ENCODE measurements around the gene IGFLR1. TPM values are rescaled to one million over a fixed set of nuclear protein-coding genes. Genes with fewer than 3 reads are reported as not detected.

IGFLR1 gene
- total RNA-seq, 1 donor from 2014 or later, result 3.8 TPM

DNA sequence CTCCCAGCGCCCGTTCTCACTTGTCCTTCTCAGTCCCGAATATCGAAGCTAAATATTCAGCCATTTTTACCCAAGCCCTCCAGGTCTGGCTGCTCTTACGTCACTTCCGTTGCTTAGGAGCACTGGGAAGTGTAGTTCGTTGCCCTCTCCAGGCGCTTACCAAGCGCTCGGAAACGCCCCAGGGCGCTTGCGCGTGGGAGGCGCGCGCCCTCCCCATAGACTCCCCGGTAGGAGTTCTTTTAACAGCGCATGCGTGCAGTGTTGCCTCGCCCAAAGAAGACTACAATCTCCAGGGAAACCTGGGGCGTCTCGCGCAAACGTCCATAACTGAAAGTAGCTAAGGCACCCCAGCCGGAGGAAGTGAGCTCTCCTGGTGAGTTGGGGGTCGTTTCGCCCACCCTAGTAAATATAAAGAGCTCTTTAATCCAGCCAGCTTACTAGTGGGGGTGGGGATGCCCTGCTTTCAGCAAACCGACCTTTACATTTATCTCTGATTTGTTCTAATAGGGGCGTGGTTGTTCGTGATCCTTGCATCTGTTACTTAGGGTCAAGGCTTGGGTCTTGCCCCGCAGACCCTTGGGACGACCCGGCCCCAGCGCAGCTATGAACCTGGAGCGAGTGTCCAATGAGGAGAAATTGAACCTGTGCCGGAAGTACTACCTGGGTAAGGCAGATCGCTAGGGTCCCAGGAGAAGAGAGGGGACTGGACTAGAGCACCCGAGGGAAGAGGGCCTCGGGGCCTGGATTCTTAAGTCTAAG, 3.3 kb upstream of the IGFLR1 start, which contains the start of the genes PSENEN and U2AF1L4:
TSS of gene PSENEN (plus strand) at position 324 of the 759 bp plus-strand sequence. CDS start at position 604, 280 bp downstream.
TSS of gene U2AF1L4 (minus strand) at position 91 of the 759 bp plus-strand sequence. CDS start at position 64, 27 bp downstream.
- Mint-ChIP-seq H3K27ac (peak within 1 kb of the TSS; percentile 100), H3K9me3 (no peaks in the 10 kb centered on the region), H3K27me3 (no peaks in the 10 kb centered on the region), H3K4me3 (peak within 1 kb of the TSS; percentile 99), H3K36me3 (no peaks in the 10 kb centered on the region), H3K4me1 (ENCODE audit: unreplicated experiment) (peaks cover 30% of the 10 kb centered on the region)
- TF ChIP-seq, protein P1, sequence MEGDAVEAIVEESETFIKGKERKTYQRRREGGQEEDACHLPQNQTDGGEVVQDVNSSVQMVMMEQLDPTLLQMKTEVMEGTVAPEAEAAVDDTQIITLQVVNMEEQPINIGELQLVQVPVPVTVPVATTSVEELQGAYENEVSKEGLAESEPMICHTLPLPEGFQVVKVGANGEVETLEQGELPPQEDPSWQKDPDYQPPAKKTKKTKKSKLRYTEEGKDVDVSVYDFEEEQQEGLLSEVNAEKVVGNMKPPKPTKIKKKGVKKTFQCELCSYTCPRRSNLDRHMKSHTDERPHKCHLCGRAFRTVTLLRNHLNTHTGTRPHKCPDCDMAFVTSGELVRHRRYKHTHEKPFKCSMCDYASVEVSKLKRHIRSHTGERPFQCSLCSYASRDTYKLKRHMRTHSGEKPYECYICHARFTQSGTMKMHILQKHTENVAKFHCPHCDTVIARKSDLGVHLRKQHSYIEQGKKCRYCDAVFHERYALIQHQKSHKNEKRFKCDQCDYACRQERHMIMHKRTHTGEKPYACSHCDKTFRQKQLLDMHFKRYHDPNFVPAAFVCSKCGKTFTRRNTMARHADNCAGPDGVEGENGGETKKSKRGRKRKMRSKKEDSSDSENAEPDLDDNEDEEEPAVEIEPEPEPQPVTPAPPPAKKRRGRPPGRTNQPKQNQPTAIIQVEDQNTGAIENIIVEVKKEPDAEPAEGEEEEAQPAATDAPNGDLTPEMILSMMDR (conservative IDR thresholded peaks at IDR 0.05), result no peak
- DNase-seq (ENCODE audit: extremely low spot score, unreplicated experiment), result peak; percentile 97

DNA sequence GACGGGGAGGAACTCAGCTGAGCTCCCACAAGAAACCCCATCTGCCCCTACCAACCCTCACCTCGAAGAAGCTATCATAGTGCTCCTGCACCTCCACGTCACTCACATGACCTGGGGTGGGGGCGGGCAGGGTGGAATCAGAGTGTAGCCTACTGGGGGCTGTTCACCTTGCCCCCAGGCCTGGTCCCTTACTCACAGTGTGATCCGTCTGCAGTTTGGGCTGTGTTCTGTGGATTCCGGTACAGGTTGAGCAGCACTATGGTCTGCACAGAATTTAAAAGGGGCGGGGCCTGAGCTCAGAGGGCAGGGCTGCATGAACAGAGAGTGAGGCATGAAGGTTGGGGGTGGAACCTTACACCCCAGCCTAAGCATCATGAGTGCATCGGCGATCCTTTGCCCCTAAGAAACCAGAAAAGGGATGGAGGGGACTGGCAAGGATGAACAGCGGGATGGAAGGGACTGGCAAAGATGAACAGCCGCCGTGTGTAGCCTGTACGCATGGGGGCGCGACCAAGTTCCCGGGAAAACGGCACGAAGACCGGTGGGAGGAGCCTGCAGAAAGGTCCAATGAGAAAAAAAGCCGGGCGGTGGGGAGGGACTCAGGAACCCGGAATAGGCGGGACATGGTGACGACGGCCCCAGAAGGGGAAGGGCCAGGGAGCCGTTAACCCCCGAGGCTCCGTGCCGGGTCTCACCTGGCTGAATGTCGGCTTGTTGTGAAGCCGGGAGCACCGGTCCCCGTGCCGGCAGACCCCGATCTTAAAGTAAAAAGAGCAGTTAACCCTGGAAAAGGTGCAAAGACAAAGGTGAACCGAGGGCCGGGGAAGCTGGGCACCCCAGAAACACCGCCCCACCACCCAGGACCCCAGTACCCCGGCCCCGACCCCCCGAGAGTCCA, 2.4 kb upstream of the IGFLR1 start:
- TF ChIP-seq, protein P1 (conservative IDR thresholded peaks at IDR 0.05), result peak; percentile 57
- H3K4me3 Mint-ChIP-seq, result peak overlapping the region; percentile 99
- H3K4me1 Mint-ChIP-seq (ENCODE audit: unreplicated experiment), result peaks cover 30% of the 10 kb centered on the region
- H3K36me3 Mint-ChIP-seq, result no peaks in the 10 kb centered on the region
- no peaks in the 10 kb centered on the region for H3K27me3 Mint-ChIP-seq
- DNase-seq (ENCODE audit: extremely low spot score, unreplicated experiment), result peak; percentile 94
- H3K9me3 Mint-ChIP-seq, result no peaks in the 10 kb centered on the region
- H3K27ac Mint-ChIP-seq, result peak overlapping the region; percentile 100

DNA sequence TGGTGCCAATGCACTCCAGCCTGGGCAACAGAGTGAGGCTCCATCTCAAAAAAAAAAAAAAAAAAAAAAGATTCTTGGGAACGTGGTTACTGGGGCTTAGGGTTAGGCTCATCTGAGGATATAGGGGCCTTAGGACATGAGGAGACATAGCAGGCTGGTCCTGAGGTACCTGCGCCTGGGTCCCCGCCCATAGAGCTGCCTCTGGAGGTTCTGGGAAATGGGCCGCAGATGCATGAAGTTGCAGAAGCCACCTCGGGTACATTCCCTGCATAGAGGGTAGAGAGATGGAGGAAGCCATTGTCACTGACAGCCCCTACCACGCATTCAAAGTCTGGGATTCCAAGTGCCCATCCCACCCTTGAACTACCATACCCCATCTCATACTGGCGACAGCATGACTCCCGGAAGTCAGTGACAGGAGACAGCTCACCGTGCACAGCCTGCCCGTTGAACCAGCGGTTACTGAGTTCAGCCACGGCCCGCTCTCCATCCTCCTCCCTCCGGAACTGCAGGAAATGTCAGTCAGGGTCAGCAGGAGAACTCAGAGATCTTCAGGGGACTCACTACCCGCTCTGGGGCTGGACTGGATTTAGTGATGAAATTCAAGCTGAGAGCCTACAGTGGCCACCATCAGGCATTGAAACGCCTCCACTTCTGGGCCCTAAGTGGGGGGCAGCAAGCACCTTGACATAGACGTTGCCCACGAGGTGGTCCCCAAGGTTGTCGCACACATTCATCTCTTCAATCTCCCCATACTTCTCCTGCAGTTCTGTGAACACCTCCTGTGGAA, 1.6 kb upstream of the IGFLR1 start:
- peaks cover under 1% of the 10 kb centered on the region for H3K36me3 Mint-ChIP-seq
- no peaks in the 10 kb centered on the region for H3K27me3 Mint-ChIP-seq
- H3K4me1 Mint-ChIP-seq (ENCODE audit: unreplicated experiment), result peaks cover 26% of the 10 kb centered on the region
- H3K9me3 Mint-ChIP-seq, result no peaks in the 10 kb centered on the region
- H3K27ac Mint-ChIP-seq, result peak overlapping the region; percentile 100
- TF ChIP-seq, protein P1 (conservative IDR thresholded peaks at IDR 0.05), result no peak
- DNase-seq (ENCODE audit: extremely low spot score, unreplicated experiment), result no peak
- H3K4me3 Mint-ChIP-seq, result peak overlapping the region; percentile 99

DNA sequence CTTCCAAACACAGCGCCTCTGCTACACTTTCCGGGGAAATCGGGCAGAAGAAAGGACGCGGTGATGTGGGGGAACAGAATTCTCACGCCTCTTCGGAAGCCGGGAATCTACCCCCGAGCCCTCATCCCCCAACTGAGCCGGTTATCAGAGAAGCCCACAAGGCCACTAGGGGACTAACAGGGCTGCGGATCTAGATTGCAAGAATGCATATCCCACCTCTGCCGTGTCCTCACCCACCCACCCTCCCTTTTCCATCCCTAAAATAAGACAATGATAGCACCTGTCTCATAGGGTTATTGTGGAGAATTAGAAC, 1.1 kb downstream of the IGFLR1 start:
- H3K27ac Mint-ChIP-seq, result peak overlapping the region; percentile 82
- H3K27me3 Mint-ChIP-seq, result no peaks in the 10 kb centered on the region
- H3K4me1 Mint-ChIP-seq (ENCODE audit: unreplicated experiment), result peaks cover 14% of the 10 kb centered on the region
- TF ChIP-seq, protein P1 (conservative IDR thresholded peaks at IDR 0.05), result peak; percentile 62
- H3K4me3 Mint-ChIP-seq, result peak overlapping the region; percentile 90
- H3K36me3 Mint-ChIP-seq, result peaks cover 4% of the 10 kb centered on the region
- H3K9me3 Mint-ChIP-seq, result no peaks in the 10 kb centered on the region
- no peak for DNase-seq (ENCODE audit: extremely low spot score, unreplicated experiment)

All from type B pancreatic cell (in vitro differentiated cells).